Measurements from ENCODE around the gene PDXDC1.
"Not testable (repeated sequence)": the region's sequence is repeated elsewhere in the genome, so short reads cannot be mapped to it uniquely, and the experiment has no call there.

PDXDC1 gene

DNA sequence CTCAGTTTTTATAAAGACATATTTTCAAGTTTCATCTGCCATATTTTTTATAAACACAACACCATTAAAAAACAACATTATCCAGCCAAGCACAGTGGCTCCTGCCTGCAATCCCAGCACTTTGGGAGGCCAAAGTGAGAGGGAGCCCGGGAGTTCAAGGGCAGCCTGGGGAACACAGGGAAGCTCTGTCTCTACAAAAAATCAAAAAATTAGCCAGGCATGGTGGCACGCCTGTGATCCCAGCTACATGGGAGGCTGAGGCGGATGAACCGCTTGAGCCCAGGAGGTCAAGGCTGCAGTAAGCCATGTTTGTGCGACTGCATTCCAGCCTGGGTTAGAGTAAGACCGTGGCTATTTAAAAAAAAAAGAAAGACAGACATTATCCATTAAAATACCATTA is 98.3 kb downstream of the PDXDC1 start:
- TF ChIP-seq, protein P1, sequence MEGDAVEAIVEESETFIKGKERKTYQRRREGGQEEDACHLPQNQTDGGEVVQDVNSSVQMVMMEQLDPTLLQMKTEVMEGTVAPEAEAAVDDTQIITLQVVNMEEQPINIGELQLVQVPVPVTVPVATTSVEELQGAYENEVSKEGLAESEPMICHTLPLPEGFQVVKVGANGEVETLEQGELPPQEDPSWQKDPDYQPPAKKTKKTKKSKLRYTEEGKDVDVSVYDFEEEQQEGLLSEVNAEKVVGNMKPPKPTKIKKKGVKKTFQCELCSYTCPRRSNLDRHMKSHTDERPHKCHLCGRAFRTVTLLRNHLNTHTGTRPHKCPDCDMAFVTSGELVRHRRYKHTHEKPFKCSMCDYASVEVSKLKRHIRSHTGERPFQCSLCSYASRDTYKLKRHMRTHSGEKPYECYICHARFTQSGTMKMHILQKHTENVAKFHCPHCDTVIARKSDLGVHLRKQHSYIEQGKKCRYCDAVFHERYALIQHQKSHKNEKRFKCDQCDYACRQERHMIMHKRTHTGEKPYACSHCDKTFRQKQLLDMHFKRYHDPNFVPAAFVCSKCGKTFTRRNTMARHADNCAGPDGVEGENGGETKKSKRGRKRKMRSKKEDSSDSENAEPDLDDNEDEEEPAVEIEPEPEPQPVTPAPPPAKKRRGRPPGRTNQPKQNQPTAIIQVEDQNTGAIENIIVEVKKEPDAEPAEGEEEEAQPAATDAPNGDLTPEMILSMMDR (conservative IDR thresholded peaks at IDR 0.05; ENCODE audit: low read depth, low read length): no peak
- no peak overlapping the region for H3K4me3 ChIP-seq (ENCODE audit: low read length)
- no peak for DNase-seq (ENCODE audit: low read depth)

DNA sequence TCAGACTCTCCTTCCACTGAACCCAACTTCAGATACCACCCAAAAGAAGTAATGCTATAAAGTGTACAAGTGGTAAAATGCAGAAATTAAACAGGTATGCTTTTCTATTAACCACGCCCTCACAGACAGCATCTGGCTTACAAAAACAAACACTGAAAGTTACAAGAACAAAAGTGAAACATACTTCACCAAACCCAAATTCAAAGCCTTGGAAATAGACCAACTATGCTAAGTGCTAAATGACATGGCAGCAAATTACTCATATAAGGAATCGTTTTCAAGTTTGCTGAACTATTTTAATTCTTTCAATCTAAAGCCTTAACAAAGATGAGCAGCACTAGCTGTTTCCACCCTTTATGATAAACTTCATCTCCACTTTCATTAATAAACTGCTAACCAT is 101.3 kb downstream of the PDXDC1 start:
- not testable (repeated sequence) for H3K4me3 ChIP-seq (ENCODE audit: low read length); DNase-seq (ENCODE audit: low read depth)

DNA sequence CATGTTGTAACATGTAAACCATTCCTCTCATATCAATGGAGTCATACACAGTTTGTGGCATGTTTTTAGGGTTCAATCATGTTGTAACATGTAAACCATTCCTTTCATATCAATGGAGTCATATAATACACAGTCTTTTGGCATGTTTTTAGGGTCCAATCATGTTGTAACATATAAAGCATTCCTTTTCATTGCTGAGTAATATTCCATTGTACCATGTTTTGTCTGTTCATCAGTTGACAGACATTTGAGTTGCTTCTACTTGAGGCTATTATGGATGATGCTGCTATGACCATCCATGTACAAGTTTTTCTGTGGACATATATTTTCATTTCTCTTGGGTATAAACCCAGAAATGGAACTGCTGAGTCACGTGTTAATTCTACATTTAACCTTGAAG is 106.1 kb downstream of the PDXDC1 start:
- not testable (repeated sequence) for H3K4me3 ChIP-seq (ENCODE audit: low read length); DNase-seq (ENCODE audit: low read depth)

DNA sequence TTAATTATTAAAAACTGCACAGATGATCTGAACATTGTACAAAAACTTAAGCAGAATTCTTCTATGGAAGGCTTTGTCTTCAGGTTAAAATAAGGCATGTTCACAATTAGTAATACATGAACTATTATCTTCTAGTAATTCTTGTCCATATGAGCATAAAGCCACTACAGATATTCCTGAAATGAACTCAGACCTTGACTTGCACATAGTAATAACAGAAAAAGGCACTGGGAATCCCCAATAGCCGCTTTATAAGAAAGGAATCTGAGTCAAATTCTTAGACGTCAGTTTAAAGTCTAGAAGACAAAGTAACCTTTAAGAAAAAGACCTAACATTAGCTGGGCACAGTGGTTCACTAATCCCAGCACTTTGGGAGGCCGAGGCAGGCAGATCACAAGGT is 108.0 kb downstream of the PDXDC1 start:
- not testable (repeated sequence) for DNase-seq (ENCODE audit: low read depth); H3K4me3 ChIP-seq (ENCODE audit: low read length)

DNA sequence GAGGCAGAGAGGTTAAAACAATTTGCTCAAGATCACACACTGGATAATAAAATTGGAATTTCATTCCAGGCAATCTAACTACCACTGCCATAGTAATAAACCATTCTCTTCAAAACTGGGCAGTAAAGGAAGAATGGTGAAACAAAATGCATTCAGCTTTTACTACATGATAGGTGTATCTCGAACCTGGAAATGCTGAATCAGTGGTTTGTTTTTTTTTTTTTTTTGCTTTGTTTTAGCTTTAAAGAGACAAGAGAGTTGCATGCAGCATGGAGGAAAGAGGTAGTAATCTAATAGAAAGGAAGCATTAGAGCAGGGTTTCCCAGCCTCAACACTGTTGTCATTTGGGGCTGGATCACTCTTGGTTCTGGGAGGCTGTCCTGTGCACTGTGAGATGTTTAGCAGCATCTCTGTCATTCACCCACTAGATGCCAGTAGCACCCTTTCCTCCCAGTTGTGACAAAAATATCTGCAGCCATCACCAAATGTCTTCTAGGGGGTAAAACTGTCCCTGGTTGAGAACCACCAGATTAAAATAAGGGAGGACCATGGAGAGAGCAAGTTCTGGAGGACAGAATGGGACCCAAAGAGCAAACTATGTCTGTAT is 115.9 kb downstream of the PDXDC1 start:
- not testable (repeated sequence) for DNase-seq (ENCODE audit: low read depth)

DNA sequence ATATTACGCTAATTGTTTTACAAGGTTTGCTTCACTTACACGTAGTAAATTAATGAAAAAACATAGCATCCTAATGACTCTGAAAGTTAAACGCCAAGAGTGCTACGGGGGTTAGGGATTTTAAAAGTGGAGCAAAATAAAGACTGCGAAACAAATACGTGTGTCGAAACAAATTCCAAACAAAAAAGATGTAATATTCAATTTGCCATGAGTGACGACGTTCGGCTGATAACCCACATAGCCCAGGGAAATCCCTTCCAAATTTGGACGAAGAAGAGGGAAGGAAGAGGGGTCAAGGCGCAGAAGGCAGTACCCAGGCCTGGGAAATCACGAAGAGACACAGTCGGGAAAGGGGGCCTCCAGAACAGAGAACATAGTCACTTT is 118.7 kb downstream of the PDXDC1 start:
- H3K4me3 ChIP-seq (ENCODE audit: low read length): peak overlapping the region; percentile 60
- not testable (repeated sequence) for DNase-seq (ENCODE audit: low read depth)

More for the DNA sequence above, 115.9 kb downstream of the PDXDC1 start:
- H3K4me3 ChIP-seq (ENCODE audit: low read length): not testable (repeated sequence)

GRCh38 chr16:15093955-15094827 is 119.4 kb downstream of the PDXDC1 start, which contains the start of gene RRN3:
Gene RRN3 (minus strand): TSS chr16:15094272. CDS start chr16:15094233, 39 bp downstream.
- DNase-seq (ENCODE audit: low read depth): peak; percentile 63
- peak within 1 kb of the TSS; percentile 60 for H3K4me3 ChIP-seq (ENCODE audit: low read length)

DNA sequence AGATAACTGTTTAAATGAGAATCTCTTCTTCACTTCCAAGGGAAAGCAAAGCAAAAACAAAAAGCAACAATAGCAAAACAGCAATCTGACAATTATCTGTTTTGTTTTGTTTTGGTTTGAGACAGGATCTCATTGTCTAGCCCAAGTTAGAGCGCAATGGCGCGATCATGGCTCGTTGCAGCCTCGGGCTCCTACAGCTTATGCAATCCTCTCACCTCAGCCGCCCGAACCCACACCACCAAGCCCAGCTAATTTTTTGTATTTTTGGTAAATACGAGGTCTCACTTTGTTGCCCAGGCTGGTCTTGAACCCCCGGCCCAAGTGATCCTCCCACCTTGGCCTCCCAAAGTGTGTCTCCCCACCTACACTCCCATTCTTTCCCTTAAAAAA is 121.8 kb downstream of the PDXDC1 start:
- DNase-seq (ENCODE audit: low read depth); H3K4me3 ChIP-seq (ENCODE audit: low read length): not testable (repeated sequence)

- not testable (repeated sequence) for H3K4me3 ChIP-seq (ENCODE audit: low read length); DNase-seq (ENCODE audit: low read depth)
Measured at GRCh38 chr16:15099366-15099909, 124.6 kb downstream of the PDXDC1 start.

GRCh38 chr16:15100372-15100987 is 125.7 kb downstream of the PDXDC1 start:
- not testable (repeated sequence) for H3K4me3 ChIP-seq (ENCODE audit: low read length)

GRCh38 chr16:15127641-15128425 is 153.0 kb downstream of the PDXDC1 start:
- DNase-seq (ENCODE audit: low read depth); H3K4me3 ChIP-seq (ENCODE audit: low read length): not testable (repeated sequence)

More at GRCh38 chr16:15100372-15100987, 125.7 kb downstream of the PDXDC1 start:
- not testable (repeated sequence) for DNase-seq (ENCODE audit: low read depth)

DNA sequence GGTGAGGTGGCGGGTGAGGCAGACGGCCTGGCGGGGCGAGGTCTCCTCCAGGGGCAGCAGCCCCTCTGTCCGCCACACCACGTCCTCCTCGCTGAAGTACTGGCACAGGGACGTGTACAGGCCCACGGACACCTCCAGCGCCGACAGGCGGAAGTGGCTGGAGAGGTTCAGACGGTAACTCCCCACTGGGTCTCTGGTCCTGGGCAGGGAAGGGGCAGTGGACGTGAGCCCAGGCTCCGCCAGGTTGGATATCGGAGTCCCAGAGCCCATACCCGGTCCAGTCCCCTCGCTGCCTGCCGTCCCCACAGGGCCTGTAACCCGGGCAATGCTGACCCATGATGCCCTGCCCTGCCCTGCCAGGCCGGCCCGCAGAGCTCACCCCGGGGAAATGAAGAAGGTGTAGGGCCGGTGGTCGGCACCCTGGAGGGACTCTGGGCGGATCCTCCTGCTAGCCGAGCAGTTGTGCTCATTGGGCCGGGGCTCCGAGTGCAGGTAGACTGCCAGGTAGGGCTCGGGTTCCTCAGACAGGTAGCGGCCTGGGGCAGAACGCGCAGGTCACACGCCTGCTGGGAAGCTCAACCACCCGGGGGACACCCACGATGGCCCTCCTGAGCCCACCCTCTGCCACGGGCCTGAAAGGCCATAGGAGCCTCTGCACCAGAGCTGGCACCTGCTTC is 155.6 kb downstream of the PDXDC1 start:
- H3K4me3 ChIP-seq (ENCODE audit: low read length); DNase-seq (ENCODE audit: low read depth): not testable (repeated sequence)

GRCh38 chr16:15130943-15131700 is 156.3 kb downstream of the PDXDC1 start:
- DNase-seq (ENCODE audit: low read depth): not testable (repeated sequence)

DNA sequence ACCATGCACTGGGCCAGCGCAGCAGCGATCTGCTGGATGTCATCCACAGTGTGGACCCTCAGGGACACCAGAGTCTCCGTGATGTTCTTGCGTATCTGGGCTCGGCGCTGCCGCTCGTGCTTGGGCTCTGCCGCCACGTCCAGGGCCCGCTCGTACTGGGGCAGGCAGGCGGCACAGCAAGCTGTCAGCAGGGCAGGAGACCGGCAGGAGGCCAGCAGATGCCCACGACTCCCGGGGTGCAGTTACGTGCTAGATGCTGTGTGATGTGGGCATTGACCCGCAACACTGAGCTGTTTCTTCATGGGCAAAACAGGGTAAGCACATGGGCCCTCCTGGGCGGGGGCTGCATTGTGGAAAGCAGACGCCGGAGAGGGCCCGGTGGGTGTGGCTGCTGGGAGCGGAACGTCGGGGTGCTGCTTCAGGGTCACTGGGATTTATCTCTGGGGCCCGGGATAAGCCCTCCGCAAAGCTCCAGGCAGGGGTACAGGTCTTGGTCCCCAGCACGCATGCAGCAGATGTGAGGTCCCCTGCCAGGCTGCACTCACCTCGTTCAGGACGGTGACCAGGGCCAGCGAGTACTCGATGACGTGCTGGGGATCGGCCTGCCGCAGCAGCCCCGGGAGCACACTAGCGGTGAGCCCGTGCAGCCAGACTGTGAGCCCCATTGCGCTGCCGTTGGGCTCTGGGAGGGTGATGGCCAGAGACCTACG is 158.0 kb downstream of the PDXDC1 start:
- DNase-seq (ENCODE audit: low read depth); H3K4me3 ChIP-seq (ENCODE audit: low read length): not testable (repeated sequence)

More at GRCh38 chr16:15130943-15131700, 156.3 kb downstream of the PDXDC1 start:
- H3K4me3 ChIP-seq (ENCODE audit: low read length): not testable (repeated sequence)

DNA sequence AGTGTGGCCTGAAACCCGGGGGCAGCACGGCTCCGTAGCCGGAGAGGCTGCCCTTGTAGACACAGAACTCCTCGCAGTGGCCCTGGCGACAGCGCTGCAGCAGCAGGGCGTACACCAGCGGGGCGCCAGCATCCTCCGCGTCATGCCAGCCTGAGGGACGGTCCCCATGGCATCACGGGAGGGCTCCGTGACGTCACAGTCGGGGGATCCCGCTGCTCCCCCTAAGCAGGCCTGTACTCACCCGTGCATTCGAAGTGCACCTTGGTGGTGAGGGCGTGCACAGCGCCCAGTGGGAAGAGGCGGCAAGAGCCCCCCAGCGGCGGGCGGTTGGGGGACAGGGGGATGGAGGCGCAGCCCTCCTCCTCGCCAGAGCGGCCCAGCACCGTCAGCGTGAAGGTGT is 158.7 kb downstream of the PDXDC1 start:
- not testable (repeated sequence) for H3K4me3 ChIP-seq (ENCODE audit: low read length); DNase-seq (ENCODE audit: low read depth)
